H1 (cell line): ENCODE measurements around the gene NQO2. TPM values are rescaled to one million over a fixed set of nuclear protein-coding genes. Genes with fewer than 3 reads are reported as not detected.

ENCODE experiments used
- CTCF ChIA-PET: fragments of 300-600 bp; sonication (Branson Sonifier 250); formaldehyde crosslinking; loops from one replicate; lab custom pipeline; 2021; ENCODE audit not compliant: partially characterized antibody; lab: Charles Lee
- POLR2A ChIA-PET: fragments of 300-600 bp; sonication (Branson Sonifier 250); formaldehyde crosslinking; loops from one replicate; lab custom pipeline; 2021; ENCODE audit warnings: inconsistent platforms; ENCODE audit not compliant: partially characterized antibody; lab: Charles Lee
- DNase-seq, 2 experiments: peaks; one replicate each; pipeline versions ENCODE4 v3.0.0 to v3.0.0-alpha.2; 2010 to 2022; ENCODE audit warnings: low spot score in 2 of 2, low read depth in 1 of 2, mixed read lengths in 1 of 2
- FAIRE-seq: peaks from 2 replicates; lab custom pipeline; 2011; peaks lifted over from hg19 to GRCh38; lab: Jason Lieb, UNC
- H2AFZ ChIP-seq: 2 replicates; pipeline ENCODE4 v1.8.1; 2012; ENCODE audit warnings: low read length, inconsistent platforms
- H2AK5ac ChIP-seq: 2 replicates; pipeline ENCODE4 v1.6.1; 2013; ENCODE audit warnings: low read depth, low read length
- H2BK120ac ChIP-seq: replicated peaks from 2 replicates; pipeline ENCODE3; 2013; ENCODE audit warnings: low read depth, low read length, inconsistent platforms
- H2BK12ac ChIP-seq: 2 replicates; pipeline ENCODE4 v1.6.1; 2013; ENCODE audit warnings: low read depth, low read length
- H2BK15ac ChIP-seq: 2 replicates; pipeline ENCODE4 v1.6.1; 2013; ENCODE audit warnings: low read length
- H2BK20ac ChIP-seq: 2 replicates; pipeline ENCODE4 v1.6.1; 2013; ENCODE audit warnings: low read length
- H2BK5ac ChIP-seq: 2 replicates; pipeline ENCODE4 v1.6.1; 2013; ENCODE audit warnings: low read depth, low read length
- H3K14ac ChIP-seq: 2 replicates; pipeline ENCODE4 v1.6.1; 2013; ENCODE audit warnings: inconsistent platforms; ENCODE audit not compliant: insufficient read length
- H3K18ac ChIP-seq: 2 replicates; pipeline ENCODE4 v1.6.1; 2013; ENCODE audit warnings: low read length; ENCODE audit errors: extremely low read depth
- H3K23ac ChIP-seq: 2 replicates; pipeline ENCODE4 v1.6.1; 2013; ENCODE audit warnings: inconsistent platforms; ENCODE audit not compliant: insufficient read length
- H3K23me2 ChIP-seq: 2 replicates; pipeline ENCODE4 v1.6.1; 2013; ENCODE audit warnings: low read depth, low read length
- H3K27ac ChIP-seq: 2 replicates; pipeline ENCODE4 v1.6.1; 2011; ENCODE audit warnings: low read depth, low read length, inconsistent platforms
- H3K27me3 ChIP-seq, 4 experiments: replicated peaks in 1 of 4; 1 replicate in 1 of 4; 2 replicates in 3 of 4; pipeline versions ENCODE4 v1.6.1 to v1.8.1; 2011 to 2013; ENCODE audit warnings: low read length in 3 of 4, mild to moderate bottlenecking in 3 of 4, inconsistent platforms in 2 of 4, mixed read lengths in 2 of 4, moderate library complexity in 1 of 4; ENCODE audit not compliant: control insufficient read depth in 3 of 4, insufficient read depth in 3 of 4; ENCODE audit errors: extremely low read depth in 1 of 4
- H3K36me3 ChIP-seq, 4 experiments: 2 replicates each; pipeline versions ENCODE4 v1.6.1 to v1.8.1; 2011 to 2013; ENCODE audit warnings: mild to moderate bottlenecking in 4 of 4, low read length in 3 of 4, moderate library complexity in 2 of 4, control low read depth in 1 of 4, inconsistent platforms in 1 of 4; ENCODE audit not compliant: insufficient read depth in 4 of 4, control insufficient read depth in 2 of 4
- H3K4ac ChIP-seq: replicated peaks from 2 replicates; pipeline ENCODE3; 2013; ENCODE audit warnings: low read length, low read depth, mixed read lengths, inconsistent platforms; ENCODE audit not compliant: insufficient read length
- H3K4me1 ChIP-seq, 4 experiments: replicated peaks in 1 of 4; 1 replicate in 1 of 4; 2 replicates in 3 of 4; pipeline versions ENCODE4 v1.6.1 to v1.8.1; 2011 to 2013; ENCODE audit warnings: low read length in 3 of 4, inconsistent platforms in 2 of 4, mixed read lengths in 1 of 4; ENCODE audit not compliant: insufficient read depth in 4 of 4, control insufficient read depth in 3 of 4
- H3K4me2 ChIP-seq, 2 experiments: 2 replicates each; pipeline versions ENCODE4 v1.6.1 to v1.8.1; 2011 to 2013; ENCODE audit warnings: low read depth in 2 of 2, low read length in 2 of 2, control low read depth in 1 of 2, inconsistent platforms in 1 of 2, mild to moderate bottlenecking in 1 of 2; ENCODE audit not compliant: insufficient read depth in 1 of 2
- H3K4me3 ChIP-seq, 4 experiments: fragments of 200-600, 300-600 bp in 1 of 4; sonication (generic), shearing (Covaris generic), sonication (Bioruptor Twin) in 1 of 4; 2 replicates each; pipeline versions ENCODE4 v1.5.1 to v1.8.1; 2011 to 2016; ENCODE audit warnings: low read length in 4 of 4, low read depth in 3 of 4, control low read depth in 2 of 4, inconsistent platforms in 2 of 4, mild to moderate bottlenecking in 2 of 4, mixed read lengths in 1 of 4, moderate library complexity in 1 of 4; ENCODE audit not compliant: insufficient read depth in 2 of 4; ENCODE audit errors: extremely low read depth in 1 of 4
- H3K56ac ChIP-seq: replicated peaks from 2 replicates; pipeline ENCODE3; 2013; ENCODE audit warnings: low read depth, mild to moderate bottlenecking, mixed read lengths, low read length, inconsistent platforms; ENCODE audit not compliant: insufficient read length
- H3K79me1 ChIP-seq: 2 replicates; pipeline ENCODE4 v1.6.1; 2013; ENCODE audit warnings: low read depth, low read length, control low read depth
- H3K79me2 ChIP-seq, 2 experiments: 2 replicates each; pipeline versions ENCODE4 v1.6.1 to v1.8.1; 2012 to 2013; ENCODE audit warnings: low read length in 2 of 2, mild to moderate bottlenecking in 2 of 2, inconsistent platforms in 1 of 2; ENCODE audit not compliant: insufficient read depth in 2 of 2, control insufficient read depth in 1 of 2
- H3K9ac ChIP-seq, 4 experiments: replicated peaks in 1 of 4; 1 replicate in 1 of 4; 2 replicates in 3 of 4; pipeline versions ENCODE4 v1.6.1 to v1.8.1; 2011 to 2013; ENCODE audit warnings: low read depth in 3 of 4, low read length in 3 of 4, control low read depth in 2 of 4, mild to moderate bottlenecking in 2 of 4, moderate library complexity in 2 of 4, inconsistent platforms in 1 of 4; ENCODE audit errors: extremely low read depth in 1 of 4
- H3K9me3 ChIP-seq, 2 experiments: 2 replicates each; pipeline versions ENCODE4 v1.6.1 to v1.8.1; 2012 to 2013; ENCODE audit warnings: mild to moderate bottlenecking in 2 of 2, moderate library complexity in 2 of 2, control low read depth in 1 of 2, inconsistent platforms in 1 of 2, low read depth in 1 of 2, low read length in 1 of 2, mixed read lengths in 1 of 2; ENCODE audit not compliant: insufficient read depth in 2 of 2
- H4K20me1 ChIP-seq, 2 experiments: replicated peaks in 1 of 2; 2 replicates each; pipeline versions ENCODE3 to v1.8.1; 2011 to 2013; ENCODE audit warnings: inconsistent platforms in 2 of 2, low read length in 2 of 2, mild to moderate bottlenecking in 1 of 2; ENCODE audit not compliant: insufficient read depth in 2 of 2, control insufficient read depth in 1 of 2
- H4K5ac ChIP-seq: 2 replicates; pipeline ENCODE4 v1.6.1; 2013; ENCODE audit warnings: low read length, low read depth, mixed read lengths, inconsistent platforms; ENCODE audit not compliant: insufficient read length
- H4K8ac ChIP-seq: 2 replicates; pipeline ENCODE4 v1.8.0; 2013; ENCODE audit warnings: mild to moderate bottlenecking, moderate library complexity, low read length, inconsistent platforms; ENCODE audit not compliant: insufficient read depth; ENCODE audit errors: extremely low read depth
- H4K91ac ChIP-seq: replicated peaks from 2 replicates; pipeline ENCODE3; 2013; ENCODE audit warnings: low read length, mixed read lengths, inconsistent platforms; ENCODE audit not compliant: insufficient read length
- CBX5 ChIP-seq: fragments of 300-800, 300-1000 bp; sonication (generic); IDR thresholded peaks from 2 replicates; pipeline ENCODE4 v1.7.1; 2016; ENCODE audit warnings: antibody characterized with exemption, low read length, low read depth
- CREB1 ChIP-seq: IDR thresholded peaks from 2 replicates; pipeline ENCODE4 v1.6.1; 2012; ENCODE audit warnings: inconsistent platforms
- CTBP2 ChIP-seq: IDR thresholded peaks from 2 replicates; pipeline ENCODE4 v1.7.0; 2011; ENCODE audit warnings: borderline replicate concordance, mild to moderate bottlenecking, moderate library complexity, mixed read lengths, low read length; ENCODE audit not compliant: insufficient read depth, insufficient read length
- GABPA ChIP-seq: IDR thresholded peaks from 2 replicates; pipeline ENCODE4 v1.6.1; 2011; ENCODE audit warnings: mild to moderate bottlenecking, low read length, moderate library complexity, borderline replicate concordance; ENCODE audit not compliant: insufficient read depth
- KDM1A ChIP-seq: fragments of 200-600, 300-600 bp; sonication (generic); IDR thresholded peaks from 2 replicates; pipeline ENCODE4 v1.7.1; 2016; ENCODE audit warnings: mild to moderate bottlenecking, low read length, borderline replicate concordance
- NRF1 ChIP-seq: IDR thresholded peaks from 2 replicates; pipeline ENCODE4 v1.6.1; 2011; ENCODE audit warnings: mild to moderate bottlenecking, low read depth, low read length, improper control_type of control experiment
- POLR2AphosphoS5 ChIP-seq: IDR thresholded peaks from 2 replicates; pipeline ENCODE4 v1.6.1; 2011; ENCODE audit warnings: low read depth, low read length
- RAD21 ChIP-seq, 2 experiments: IDR thresholded peaks in 1 of 2; conservative IDR thresholded peaks in 1 of 2; 2 replicates each; pipeline ENCODE4 v1.6.1; 2011; ENCODE audit warnings: low read depth in 2 of 2, low read length in 2 of 2, improper control_type of control experiment in 1 of 2, inconsistent platforms in 1 of 2, mild to moderate bottlenecking in 1 of 2, moderate library complexity in 1 of 2
- SP1 ChIP-seq: IDR thresholded peaks from 2 replicates; pipeline ENCODE4 v1.6.1; 2011; ENCODE audit warnings: low read depth, low read length
- SP2 ChIP-seq: IDR thresholded peaks from 2 replicates; pipeline ENCODE4 v1.6.1; 2012; ENCODE audit warnings: mild to moderate bottlenecking, low read length, inconsistent platforms
- SP4 ChIP-seq: IDR thresholded peaks from 2 replicates; pipeline ENCODE4 v1.6.1; 2012; ENCODE audit warnings: low read length, inconsistent platforms
- SRF ChIP-seq: IDR thresholded peaks from 2 replicates; pipeline ENCODE4 v1.6.1; 2011; ENCODE audit warnings: mild to moderate bottlenecking, low read depth, low read length, moderate library complexity
- SUZ12 ChIP-seq: fragments of 200-600 bp; sonication (generic); IDR thresholded peaks from 2 replicates; pipeline ENCODE4 v1.6.1; 2012; ENCODE audit warnings: mild to moderate bottlenecking, inconsistent platforms, low read length, moderate library complexity, mixed read lengths
- TEAD4 ChIP-seq: IDR thresholded peaks from 2 replicates; pipeline ENCODE4 v1.6.1; 2012; ENCODE audit warnings: low read depth, low read length, inconsistent platforms, mixed read lengths
- YY1 ChIP-seq: IDR thresholded peaks from 2 replicates; pipeline ENCODE4 v1.6.1; 2011; ENCODE audit warnings: low read depth, mild to moderate bottlenecking, low read length
- WGBS, 2 experiments: shearing (Covaris generic) in 1 of 2; methylation state at CpG; one replicate each; pipeline versions ENCODE4 v1.1.6 to v1.1.7; 2013 to 2015; ENCODE audit warnings: low lambda C conversion rate in 2 of 2, mixed read lengths in 2 of 2, inconsistent platforms in 1 of 2, low coverage in 1 of 2, missing lambda C conversion rate in 1 of 2; ENCODE audit not compliant: insufficient replicate concordance in 2 of 2, insufficient coverage in 1 of 2, insufficient read length in 1 of 2; ENCODE audit errors: extremely low coverage in 1 of 2, missing lambda C conversion rate in 1 of 2; 5-methylcytosine and 5-hydroxymethylcytosine counted together
- polyA plus RNA-seq, 7 experiments: library from polyadenylated mRNA; depleted of rRNA in 3 of 7; stranded (reverse) in 5 of 7; unstranded in 2 of 7; fragments of >200 nt in 5 of 7; fragments of 200-250 nt in 2 of 7; gene quantifications; 1 replicate in 5 of 7; 2 replicates in 1 of 7; 4 replicates in 1 of 7; pipeline versions ENCODE4 v1.2.1 to v1.2.3, GENCODE V29; 2011 to 2013; ENCODE audit warnings: missing spikeins in 2 of 7, mixed read lengths in 2 of 7
- total RNA-seq: library from RNA; stranded (reverse); fragmentation: NEBNext Ultra II Directional; extraction: Animal tissue kit (Norgen Biotek cat#: 25700); gene quantifications from 2 replicates; pipeline ENCODE4 v1.2.1, GENCODE V29; 2021

NQO2 gene
- total and polyA plus RNA-seq, 2 of the 8 experiments (the other 6 are each of a cell fraction or from before 2014, with no cell fraction given) = 135 to 168 TPM

DNA sequence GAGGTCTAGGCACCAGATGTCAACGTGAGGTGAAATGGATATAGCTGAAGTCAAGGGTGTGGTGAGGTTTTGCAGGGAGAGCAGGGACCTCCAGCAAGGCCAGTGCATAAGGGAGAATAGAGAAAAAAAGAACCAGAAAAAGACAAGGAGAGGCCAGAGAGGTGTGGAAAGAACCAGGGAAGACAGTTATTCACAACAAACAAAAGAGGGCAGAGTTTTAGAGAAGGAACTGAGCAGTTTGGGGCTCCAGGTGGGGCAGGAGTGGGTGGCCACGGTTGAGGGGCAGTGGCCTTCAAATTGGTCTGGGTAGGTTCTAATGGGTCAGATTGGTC is 11.6 kb upstream of the NQO2 start:
- H3K79me1 ChIP-seq = no peaks in the 10 kb centered on the region
- peak overlapping the region; percentile 100 for H3K18ac ChIP-seq
- H3K9me3 ChIP-seq = no peaks in the 10 kb centered on the region
- H4K20me1 ChIP-seq = no peaks in the 10 kb centered on the region
- peak overlapping the region; percentile 93 for H3K56ac ChIP-seq
- H3K79me2 ChIP-seq = no peaks in the 10 kb centered on the region
- peak overlapping the region; percentile 93 for H2BK12ac ChIP-seq
- H3K23me2 ChIP-seq = peaks cover 4% of the 10 kb centered on the region
- H3K4me2 ChIP-seq = peak overlapping the region; percentile 79 to 88
- peak overlapping the region; percentile 92 for H2AK5ac ChIP-seq
- 36% methylated on average over 2 of the region's 2 CpGs; no CpG with 5 or more reads in 1 of the 2 experiments for WGBS, 2 experiments
- H3K14ac ChIP-seq = no peak overlapping the region
- peaks cover 8 to 26% (median 16%) of the 10 kb centered on the region in 4 experiments for H3K4me1 ChIP-seq
- H3K27ac ChIP-seq = peak overlapping the region; percentile 99
- no peak for DNase-seq
- CTCF ChIA-PET = interaction anchor here (0.7 to 7.3 kb wide), 26 partner anchors 10 to 206 kb away, joined by 3 to 142 read pairs (median 4); partner anchors contain the start of genes NQO2 and SERPINB6
- H4K8ac ChIP-seq = peak overlapping the region; percentile 90
- peak overlapping the region; percentile 94 for H4K91ac ChIP-seq
- POLR2A ChIA-PET = interaction anchor here (0.7 to 5.0 kb wide), 19 partner anchors 8 to 223 kb away, joined by 3 to 47 read pairs (median 5); partner anchors contain the start of genes NQO2, RIPK1, SERPINB1 and SERPINB6
- peak overlapping the region; percentile 93 for H3K4ac ChIP-seq
- no peak overlapping the region for H3K23ac ChIP-seq
- no peak for FAIRE-seq
- peak overlapping the region; percentile 8 for H2BK120ac ChIP-seq
- H4K5ac ChIP-seq = peak overlapping the region; percentile 84
- H2BK15ac ChIP-seq = peak overlapping the region; percentile 99
- no peak overlapping the region for H2AFZ ChIP-seq
- no peaks in the 10 kb centered on the region for H3K27me3 ChIP-seq
- no peaks in the 10 kb centered on the region for H3K36me3 ChIP-seq
- peak overlapping the region; percentile 96 for H2BK5ac ChIP-seq
- peak overlapping the region; percentile 76 for H2BK20ac ChIP-seq
- H3K9ac ChIP-seq = peak overlapping the region in 2 of 4 experiments; percentile 96; a peak in 5 of 7 replicates
- peak overlapping the region; percentile 52 to 70 (median 62) for H3K4me3 ChIP-seq
- TF ChIP-seq NRF1 = no peak
- TF ChIP-seq RAD21 (IDR thresholded peaks at IDR 0.05 in 1 of 2, conservative IDR thresholded peaks at IDR 0.05 in 1 of 2; ENCODE audit: low read depth in 2 of 2, low read length in 2 of 2) = no peak
- no peak for TF ChIP-seq CTBP2
- TF ChIP-seq SUZ12 = no peak
- no peak for TF ChIP-seq CBX5
- no peak for TF ChIP-seq POLR2AphosphoS5
- TF ChIP-seq CREB1 = no peak
- no peak for TF ChIP-seq SP4
- TF ChIP-seq KDM1A = no peak
- no peak for TF ChIP-seq SP1
- no peak for TF ChIP-seq GABPA
- no peak for TF ChIP-seq SRF
- TF ChIP-seq SP2 = no peak
- no peak for TF ChIP-seq TEAD4
- no peak for TF ChIP-seq YY1
